Smooth muscle cell (in vitro differentiated cells): Measurements from ENCODE around the gene SAP30BP. TPM values are rescaled to one million over a fixed set of nuclear protein-coding genes. Genes with fewer than 3 reads are reported as not detected.

Source experiments
- DNase-seq: peaks from one replicate; lab custom pipeline; 2025; ENCODE audit not compliant: unreplicated experiment; lab: John Stamatoyannopoulos, UW
- H2AFZ ChIP-seq: fragments of 200-600 bp; sonication (generic); 2 replicates; pipeline ENCODE4 v1.6.0; 2016; ENCODE audit warnings: antibody characterized with exemption, low read depth, mild to moderate bottlenecking
- H3F3A ChIP-seq: fragments of 200-600 bp; sonication (generic); 2 replicates; pipeline ENCODE4 v1.6.0; 2017; ENCODE audit warnings: antibody characterized with exemption, low read depth
- H3K27ac ChIP-seq: fragments of 200-600 bp; sonication (generic); 2 replicates; pipeline ENCODE4 v1.5.1; 2016; ENCODE audit warnings: low read depth, mild to moderate bottlenecking
- H3K27me3 ChIP-seq: fragments of 200-600 bp; sonication (generic); 2 replicates; pipeline ENCODE4 v1.6.1; 2016; ENCODE audit warnings: low read depth, mild to moderate bottlenecking
- H3K36me3 ChIP-seq: fragments of 200-600 bp; sonication (generic); 2 replicates; pipeline ENCODE4 v1.5.1; 2016; ENCODE audit warnings: low read depth
- H3K4me1 ChIP-seq: fragments of 200-600 bp; sonication (generic); 2 replicates; pipeline ENCODE4 v1.5.1; 2016; ENCODE audit warnings: low read depth
- H3K4me2 ChIP-seq: fragments of 200-600 bp; sonication (generic); 2 replicates; pipeline ENCODE4 v1.6.0; 2016; ENCODE audit warnings: mild to moderate bottlenecking
- H3K4me3 ChIP-seq: fragments of 200-600 bp; sonication (generic); 2 replicates; pipeline ENCODE4 v1.5.1; 2016; ENCODE audit warnings: mild to moderate bottlenecking
- H3K79me2 ChIP-seq: fragments of 200-600 bp; sonication (generic); 2 replicates; pipeline ENCODE4 v1.6.0; 2016; ENCODE audit warnings: low read depth, mild to moderate bottlenecking
- H3K9ac ChIP-seq: fragments of 200-600 bp; sonication (generic); 2 replicates; pipeline ENCODE4 v1.6.0; 2016; ENCODE audit warnings: low read depth
- H3K9me3 ChIP-seq: fragments of 200-600 bp; sonication (generic); replicated peaks from 2 replicates; pipeline ENCODE4 v1.5.1; 2016; ENCODE audit warnings: low read depth
- H4K20me1 ChIP-seq: fragments of 200-600 bp; sonication (generic); 2 replicates; pipeline ENCODE4 v1.6.0; 2016; ENCODE audit warnings: low read depth
- WGBS: methylation state at CpG from one replicate; pipeline ENCODE4 v1.1.7; 2016; ENCODE audit warnings: low lambda C conversion rate; 5-methylcytosine and 5-hydroxymethylcytosine counted together
- polyA plus RNA-seq: library from polyadenylated mRNA; unstranded; fragments of >200 nt; fragmentation: Nextera tagmentation; extraction: Ambion mirVana; gene quantifications from 2 replicates; pipeline ENCODE4 v1.2.1, GENCODE V29; 2016
- total RNA-seq: library from RNA; depleted of rRNA; stranded (reverse); fragments of >200 nt; gene quantifications from 2 replicates; pipeline ENCODE4 v1.2.3, GENCODE V29; 2014
- TF ChIP-seq, protein P1 (sequence below): fragments of 200-600 bp; sonication (generic); IDR thresholded peaks from 2 replicates; pipeline ENCODE4 v1.5.1; 2017; ENCODE audit warnings: borderline replicate concordance, mild to moderate bottlenecking, antibody characterized with exemption; ENCODE audit not compliant: insufficient read depth, poor library complexity, severe bottlenecking

The SAP30BP gene
- total and polyA plus RNA-seq, 2 experiments from 2014 or later = 75.4 to 135 TPM

DNA sequence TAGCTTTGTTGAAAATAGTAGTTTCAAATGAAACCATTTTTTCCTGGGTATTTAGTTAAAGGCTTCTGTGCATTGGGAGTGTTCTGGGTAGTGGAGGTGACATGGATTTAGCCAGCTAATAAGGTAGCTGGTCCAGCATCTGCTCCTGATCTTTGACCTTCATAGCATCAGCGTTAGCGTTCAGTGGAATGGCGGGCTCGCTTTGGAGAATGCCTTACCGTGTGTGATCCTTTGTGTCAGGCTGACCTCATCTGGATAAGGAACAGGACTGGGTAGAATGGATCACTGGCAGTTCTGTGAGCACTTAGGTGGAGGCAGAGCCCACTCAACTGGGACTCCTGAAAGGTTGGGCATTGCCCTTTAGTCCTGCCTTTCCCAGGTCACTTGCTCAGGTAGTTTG, 3.7 kb downstream of the SAP30BP start:
- Histone ChIP-seq H3K9ac (no peak overlapping the region), H3K27ac (no peak overlapping the region), H3K36me3 (no peaks in the 10 kb centered on the region), H4K20me1 (peaks cover 32% of the 10 kb centered on the region), H3K4me2 (no peak overlapping the region), H2AFZ (no peak overlapping the region), H3K79me2 (peaks cover 73% of the 10 kb centered on the region), H3K27me3 (no peaks in the 10 kb centered on the region), H3F3A (peaks cover 9% of the 10 kb centered on the region), H3K4me3 (no peak overlapping the region), H3K9me3 (no peaks in the 10 kb centered on the region), H3K4me1 (peaks cover 15% of the 10 kb centered on the region)
- whole genome bisulfite sequencing = 95% methylated on average over 5 of the region's 5 CpGs
- DNase-seq = no peak
- TF ChIP-seq, protein P1, sequence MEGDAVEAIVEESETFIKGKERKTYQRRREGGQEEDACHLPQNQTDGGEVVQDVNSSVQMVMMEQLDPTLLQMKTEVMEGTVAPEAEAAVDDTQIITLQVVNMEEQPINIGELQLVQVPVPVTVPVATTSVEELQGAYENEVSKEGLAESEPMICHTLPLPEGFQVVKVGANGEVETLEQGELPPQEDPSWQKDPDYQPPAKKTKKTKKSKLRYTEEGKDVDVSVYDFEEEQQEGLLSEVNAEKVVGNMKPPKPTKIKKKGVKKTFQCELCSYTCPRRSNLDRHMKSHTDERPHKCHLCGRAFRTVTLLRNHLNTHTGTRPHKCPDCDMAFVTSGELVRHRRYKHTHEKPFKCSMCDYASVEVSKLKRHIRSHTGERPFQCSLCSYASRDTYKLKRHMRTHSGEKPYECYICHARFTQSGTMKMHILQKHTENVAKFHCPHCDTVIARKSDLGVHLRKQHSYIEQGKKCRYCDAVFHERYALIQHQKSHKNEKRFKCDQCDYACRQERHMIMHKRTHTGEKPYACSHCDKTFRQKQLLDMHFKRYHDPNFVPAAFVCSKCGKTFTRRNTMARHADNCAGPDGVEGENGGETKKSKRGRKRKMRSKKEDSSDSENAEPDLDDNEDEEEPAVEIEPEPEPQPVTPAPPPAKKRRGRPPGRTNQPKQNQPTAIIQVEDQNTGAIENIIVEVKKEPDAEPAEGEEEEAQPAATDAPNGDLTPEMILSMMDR = no peak

DNA sequence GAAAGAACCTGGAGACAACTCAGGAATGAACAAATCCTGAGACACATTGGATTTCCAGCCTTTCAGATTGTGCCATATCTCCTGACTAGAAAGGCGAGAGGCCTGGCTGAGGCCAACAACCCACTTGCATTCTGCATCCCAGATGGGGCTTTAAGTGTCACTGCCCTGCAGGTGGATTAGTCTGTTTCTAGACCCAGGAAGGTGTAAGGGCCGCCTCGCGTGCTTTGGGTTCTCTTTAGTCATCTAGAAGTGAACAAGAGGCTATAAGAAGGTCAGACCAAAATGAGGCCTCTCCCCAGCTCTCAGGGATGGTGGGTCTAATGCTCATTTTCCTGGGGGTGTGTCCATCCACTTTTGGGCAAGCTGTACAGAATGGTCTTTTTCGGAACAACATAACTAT, 4.9 kb downstream of the SAP30BP start:
- 97% methylated on average over 5 of the region's 5 CpGs for WGBS
- no peak for DNase-seq
- peaks cover 73% of the 10 kb centered on the region for H3K79me2 ChIP-seq
- H3K27me3 ChIP-seq = no peaks in the 10 kb centered on the region
- TF ChIP-seq, protein P1 = no peak
- H3K4me3 ChIP-seq = no peak overlapping the region
- H3K27ac ChIP-seq = no peak overlapping the region
- H2AFZ ChIP-seq = no peak overlapping the region
- peaks cover 9% of the 10 kb centered on the region for H3K4me1 ChIP-seq
- H3K36me3 ChIP-seq = no peaks in the 10 kb centered on the region
- H3K9me3 ChIP-seq = no peaks in the 10 kb centered on the region
- no peak overlapping the region for H3K4me2 ChIP-seq
- H3F3A ChIP-seq = peaks cover 9% of the 10 kb centered on the region
- peaks cover 41% of the 10 kb centered on the region for H4K20me1 ChIP-seq
- no peak overlapping the region for H3K9ac ChIP-seq

DNA sequence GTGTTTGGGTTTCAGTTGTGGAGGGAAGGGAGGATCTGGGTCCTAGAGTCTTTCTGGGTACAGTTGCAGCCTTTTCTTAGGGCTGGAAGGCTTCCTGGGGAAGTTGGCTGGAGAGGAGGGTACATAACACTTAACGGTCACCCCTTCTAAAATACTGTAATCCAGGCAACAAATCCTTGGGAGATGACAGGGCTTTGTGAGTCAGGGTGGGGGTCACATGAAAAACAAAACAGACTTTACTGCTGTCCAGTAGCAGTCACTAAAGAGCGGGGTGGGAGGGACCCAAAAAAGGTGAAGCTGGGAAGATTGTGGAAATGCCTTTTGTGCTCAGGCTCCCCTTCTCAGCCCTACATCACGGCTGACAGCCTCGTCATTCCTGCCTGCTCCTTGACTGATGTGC, 6.3 kb downstream of the SAP30BP start:
- no peak overlapping the region for H3K9ac ChIP-seq
- TF ChIP-seq, protein P1 = no peak
- H2AFZ ChIP-seq = no peak overlapping the region
- H3K36me3 ChIP-seq = no peaks in the 10 kb centered on the region
- H3K4me1 ChIP-seq = peaks cover 3% of the 10 kb centered on the region
- H3K4me2 ChIP-seq = no peak overlapping the region
- H3K9me3 ChIP-seq = no peaks in the 10 kb centered on the region
- peaks cover 50% of the 10 kb centered on the region for H4K20me1 ChIP-seq
- no peaks in the 10 kb centered on the region for H3K27me3 ChIP-seq
- no peak for DNase-seq
- peaks cover 74% of the 10 kb centered on the region for H3K79me2 ChIP-seq
- H3F3A ChIP-seq = peaks cover 9% of the 10 kb centered on the region
- WGBS = 79% methylated on average over 4 of the region's 4 CpGs
- no peak overlapping the region for H3K27ac ChIP-seq
- H3K4me3 ChIP-seq = no peak overlapping the region

DNA sequence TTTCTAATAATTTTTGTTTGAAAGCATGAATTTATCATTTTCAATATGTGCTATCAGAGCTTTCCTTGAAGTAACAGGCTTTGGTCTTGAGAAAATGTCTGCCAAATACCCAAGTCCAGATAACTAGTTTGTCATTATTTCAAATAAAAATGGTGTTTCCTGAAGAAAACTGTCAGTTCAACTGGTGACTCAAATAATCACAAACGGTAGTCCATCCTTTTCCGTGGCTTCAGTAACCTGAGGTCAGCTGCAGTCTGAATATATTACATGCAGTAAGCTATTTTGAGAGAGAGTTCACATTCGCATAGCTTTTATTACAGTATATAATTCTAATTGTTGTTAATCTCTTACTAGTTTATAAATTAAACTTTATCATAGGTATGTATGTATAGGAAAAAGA, 9.3 kb downstream of the SAP30BP start:
- Histone ChIP-seq H3K27me3 (no peaks in the 10 kb centered on the region), H3K4me1 (no peaks in the 10 kb centered on the region), H3K9ac (no peak overlapping the region), H3K79me2 (peaks cover 48% of the 10 kb centered on the region), H3K27ac (no peak overlapping the region), H3K4me3 (no peak overlapping the region), H3K9me3 (no peaks in the 10 kb centered on the region), H4K20me1 (peaks cover 56% of the 10 kb centered on the region), H3F3A (peaks cover 25% of the 10 kb centered on the region), H3K36me3 (no peaks in the 10 kb centered on the region), H3K4me2 (no peak overlapping the region), H2AFZ (no peak overlapping the region)
- TF ChIP-seq, protein P1 = no peak
- DNase-seq = no peak
- 94% methylated on average over 3 of the region's 3 CpGs for WGBS
